Stimulated activated CD8-positive, alpha-beta memory T cell treated with anti-CD3 and anti-CD28 coated beads, Interleukin-2, amount 100 ng/mL, for 48 hours (primary cell): ENCODE results near the gene IMPG2.
"Not testable (repeated sequence)": the region's sequence is repeated elsewhere in the genome, so short reads cannot be mapped to it uniquely, and the experiment has no call there.

Source experiments
- DNase-seq, 2 donors: peaks; one replicate each; pipeline ENCODE4 v3.0.0-alpha.2; 2020; ENCODE audit warnings: low read depth in 2 of 2

IMPG2 gene

DNA sequence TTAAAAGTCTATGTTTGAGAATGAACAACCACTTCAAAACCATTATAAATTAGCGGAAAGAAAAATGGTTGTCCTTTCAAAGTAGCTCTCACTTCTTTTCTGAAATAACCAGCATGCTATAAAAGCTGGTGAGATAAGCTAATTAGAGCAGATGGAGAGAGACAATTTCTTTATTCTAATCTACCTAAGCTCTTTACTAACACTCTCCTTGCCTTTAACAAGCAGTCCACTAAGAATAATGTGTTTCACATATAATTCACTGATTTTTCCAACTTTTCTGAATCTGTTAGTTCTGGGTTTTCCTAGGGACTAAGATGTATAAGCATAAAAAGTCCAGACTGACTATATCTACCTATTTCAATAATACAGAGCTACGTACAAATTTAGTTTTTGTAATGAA is at the start of gene IMPG2:
Gene IMPG2 (minus strand): TSS at position 101 of the 400 bp plus-strand sequence. CDS start 203 bp downstream, outside the sequence.
- no peak for DNase-seq

DNA sequence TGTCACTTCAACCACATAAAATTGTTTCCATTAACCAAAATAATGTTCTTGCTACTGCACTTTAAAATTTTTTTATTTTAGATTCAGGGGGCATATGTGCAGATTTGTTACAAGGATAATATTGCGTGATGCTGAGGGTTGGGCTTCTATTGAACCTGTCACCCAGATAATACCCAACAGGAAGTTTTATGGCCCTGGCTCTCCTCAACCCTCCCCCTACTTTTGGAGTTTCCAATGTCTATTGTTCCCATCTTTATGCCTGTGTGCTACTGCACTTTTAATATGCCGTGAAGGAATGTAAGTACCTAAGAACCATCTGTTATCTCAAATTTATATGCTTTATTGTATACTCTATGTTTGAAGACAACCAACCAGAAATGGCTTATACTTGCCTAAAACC is 42.0 kb upstream of the IMPG2 start:
- no peak for DNase-seq

DNA sequence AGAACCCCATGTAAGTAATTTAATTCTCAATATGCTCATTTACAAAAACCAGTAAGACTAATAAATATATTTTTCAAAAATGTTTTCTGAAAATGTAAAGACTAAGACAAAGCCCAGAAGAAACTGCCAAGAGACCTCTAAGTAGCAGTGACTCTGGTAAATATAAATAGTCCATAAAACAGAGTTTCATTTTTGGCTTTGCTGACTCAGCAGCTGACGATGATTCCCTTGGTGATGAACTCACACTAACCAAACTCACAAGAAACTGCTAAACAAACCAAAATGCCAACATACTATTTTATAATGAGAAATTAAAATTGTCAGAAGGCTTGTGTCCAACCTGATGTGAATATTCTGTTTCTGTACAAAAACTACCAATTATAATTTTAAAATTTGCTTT is 31.5 kb upstream of the IMPG2 start:
- DNase-seq: no peak

DNA sequence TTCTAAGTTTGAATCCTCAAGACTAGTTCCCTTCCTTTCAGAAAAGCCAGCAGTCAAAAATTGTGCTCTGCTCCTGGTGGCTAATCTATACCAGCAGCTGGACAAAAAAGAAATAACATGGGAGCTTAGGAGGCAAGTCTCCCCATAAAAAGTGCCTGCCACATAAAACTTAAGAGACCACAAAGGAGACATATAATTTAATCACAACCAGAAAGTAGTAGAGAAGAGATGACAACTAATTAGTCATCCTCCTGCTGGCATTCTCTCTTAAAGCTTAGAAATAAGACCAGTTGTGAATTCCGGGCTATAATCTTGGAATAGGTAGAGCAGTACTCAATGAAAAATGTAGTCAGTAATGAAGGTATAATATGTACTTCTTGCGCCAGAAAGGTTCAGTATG is 20.2 kb upstream of the IMPG2 start:
- no peak for DNase-seq

DNA sequence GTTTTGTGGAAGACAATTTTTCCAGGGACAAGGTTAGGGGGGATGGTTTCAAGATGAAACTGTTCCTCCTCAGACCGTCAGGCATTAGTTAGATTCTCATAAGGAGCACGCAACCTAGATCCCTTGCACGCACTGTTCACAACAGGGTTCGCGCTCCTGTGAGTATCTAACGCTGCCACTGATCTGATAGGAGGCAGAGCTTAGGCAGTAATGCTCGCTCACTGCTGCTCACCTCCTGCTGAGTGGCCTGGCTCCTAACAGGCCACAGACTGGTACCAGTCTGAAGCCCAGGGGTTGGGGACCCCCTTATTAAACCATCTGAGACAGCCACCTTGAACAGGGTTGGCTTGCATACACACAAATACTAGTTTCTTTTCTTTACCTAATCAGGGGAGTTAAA is 13.5 kb upstream of the IMPG2 start:
- no peak for DNase-seq

DNA sequence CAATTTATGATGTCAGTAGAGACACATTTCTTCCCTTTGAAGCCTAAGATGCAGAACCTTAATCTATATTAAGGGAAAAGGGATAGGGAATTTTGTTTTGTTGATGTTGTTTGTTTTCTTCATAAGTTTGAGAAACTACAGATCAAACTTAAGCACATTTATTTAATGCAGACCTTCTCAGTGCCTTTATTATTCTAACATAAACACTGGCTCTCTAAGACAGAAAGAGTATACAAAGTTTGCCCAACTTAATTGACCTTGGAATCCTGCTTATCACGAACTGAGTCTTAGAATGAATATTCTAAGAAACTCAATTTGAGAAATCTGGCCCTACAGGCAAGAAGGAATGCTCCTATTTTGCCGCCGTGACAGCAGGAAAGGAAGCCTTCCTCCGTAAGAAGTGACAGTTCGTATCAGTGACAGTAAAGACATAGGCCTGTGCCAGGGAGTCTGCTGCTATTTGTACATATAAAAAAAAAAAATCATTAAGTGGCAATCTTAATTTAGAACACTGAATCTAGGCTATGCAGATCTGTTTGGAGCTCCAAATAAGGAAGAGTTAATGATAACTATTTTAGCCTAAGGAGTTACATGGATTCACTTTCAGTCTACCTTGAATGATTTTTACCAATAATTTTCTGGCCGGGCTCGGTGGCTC is 8.8 kb upstream of the IMPG2 start:
- DNase-seq: no peak

DNA sequence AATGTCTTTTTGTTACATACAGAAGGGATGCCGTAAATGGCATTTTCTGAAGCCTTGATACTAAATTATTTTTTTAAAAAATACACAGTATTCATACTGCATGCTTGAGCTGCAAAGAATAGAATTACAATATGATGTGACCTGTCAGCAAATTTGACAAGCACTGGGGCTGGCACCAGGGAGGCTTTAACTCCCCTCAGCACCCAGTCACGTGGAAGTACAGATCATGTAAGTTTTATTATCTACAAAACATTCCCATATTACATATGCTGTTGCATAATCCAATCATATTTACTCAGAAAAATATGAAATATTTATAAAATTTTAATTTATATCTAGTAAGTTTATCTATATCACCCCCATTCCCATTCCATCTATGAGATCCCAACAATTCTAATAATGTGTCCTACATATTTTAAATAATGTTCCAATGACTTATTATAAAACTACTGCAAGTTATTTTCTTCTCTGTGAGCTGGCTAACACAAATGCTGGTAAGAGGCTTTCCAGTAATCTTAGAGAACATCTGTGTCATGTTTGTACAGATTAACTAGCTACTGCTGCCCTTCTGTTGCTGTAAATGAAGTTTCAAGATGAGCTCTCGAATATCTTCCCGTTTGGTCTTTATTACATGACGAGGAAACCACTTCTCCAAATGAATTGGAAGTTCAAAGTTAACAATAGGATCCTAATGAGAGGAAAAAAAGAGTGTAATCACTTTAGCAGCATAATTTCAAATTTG is 5.2 kb upstream of the IMPG2 start:
- no peak for DNase-seq

DNA sequence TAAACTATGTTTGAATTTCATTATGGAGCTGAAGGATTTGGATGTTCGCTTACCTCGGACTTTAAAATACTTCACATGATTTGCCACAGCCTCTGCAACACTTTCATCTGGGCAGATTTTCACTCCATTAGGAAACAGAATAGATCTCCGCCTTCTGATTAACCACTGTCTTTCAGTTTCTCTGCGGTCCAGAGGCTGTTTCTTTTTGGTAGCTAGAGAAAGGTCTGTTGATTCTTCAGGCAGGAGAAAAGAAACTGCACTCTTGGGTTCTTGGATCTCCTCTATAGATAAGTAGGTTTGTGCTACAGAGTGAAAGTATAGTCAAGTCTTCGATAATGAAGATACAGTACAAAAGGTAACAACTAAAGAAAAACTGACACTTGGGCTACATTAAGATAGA is 844 bp downstream of the IMPG2 start:
- DNase-seq: no peak

DNA sequence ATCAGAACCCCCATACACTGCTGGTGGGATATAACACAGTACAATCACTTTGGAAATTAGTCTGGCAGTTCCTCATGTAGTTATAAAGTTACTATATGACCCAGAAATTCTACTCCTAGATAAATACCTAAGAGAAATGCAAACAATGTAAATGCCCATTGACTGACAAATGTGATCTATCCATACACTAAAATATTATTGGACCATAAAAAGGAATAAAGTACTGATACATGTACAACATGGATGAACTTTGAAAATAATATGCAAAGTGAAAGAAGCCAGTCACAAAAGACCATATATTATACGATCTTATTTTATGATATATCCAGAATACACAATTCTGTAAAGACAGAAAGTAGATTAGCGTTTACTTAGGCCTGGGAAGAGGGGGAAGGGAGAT is 7.8 kb downstream of the IMPG2 start:
- no peak for DNase-seq

DNA sequence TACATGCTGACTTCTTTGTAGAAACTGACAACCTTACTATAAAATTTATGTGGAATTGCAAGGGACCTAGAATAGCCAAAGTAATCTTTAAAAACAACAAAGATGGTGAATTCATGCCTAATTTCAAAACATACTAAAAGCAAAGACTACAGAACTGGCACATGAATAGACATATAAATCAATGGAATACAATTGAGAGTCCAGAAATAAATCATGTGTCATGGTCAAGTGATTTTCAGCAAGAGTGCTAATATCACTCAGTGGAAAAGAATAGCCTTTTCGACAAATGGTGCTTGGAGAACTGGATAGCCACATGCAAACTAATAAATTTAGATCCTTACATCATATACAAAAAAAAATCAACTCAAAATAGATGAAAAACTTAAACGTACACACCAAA is 8.7 kb downstream of the IMPG2 start:
- DNase-seq: no peak

DNA sequence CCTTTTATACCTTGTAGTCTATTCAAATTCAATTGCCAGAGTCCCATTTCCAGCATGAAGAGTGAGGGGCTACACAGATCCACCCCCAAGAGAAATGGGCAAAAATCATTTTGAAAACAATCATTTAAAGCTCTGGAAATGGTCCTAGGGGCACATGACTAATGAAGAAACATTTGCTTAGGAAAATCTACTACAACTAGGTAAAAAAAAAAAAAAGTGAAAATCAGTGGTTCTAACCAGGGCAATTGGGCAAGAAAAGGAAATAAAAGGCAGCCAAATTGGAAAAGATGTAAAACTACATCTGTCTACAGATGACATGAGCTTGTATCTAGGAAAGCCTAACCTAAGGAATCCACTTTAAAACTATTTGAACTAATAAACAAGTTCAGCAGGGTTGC is 9.4 kb downstream of the IMPG2 start:
- DNase-seq: no peak

DNA sequence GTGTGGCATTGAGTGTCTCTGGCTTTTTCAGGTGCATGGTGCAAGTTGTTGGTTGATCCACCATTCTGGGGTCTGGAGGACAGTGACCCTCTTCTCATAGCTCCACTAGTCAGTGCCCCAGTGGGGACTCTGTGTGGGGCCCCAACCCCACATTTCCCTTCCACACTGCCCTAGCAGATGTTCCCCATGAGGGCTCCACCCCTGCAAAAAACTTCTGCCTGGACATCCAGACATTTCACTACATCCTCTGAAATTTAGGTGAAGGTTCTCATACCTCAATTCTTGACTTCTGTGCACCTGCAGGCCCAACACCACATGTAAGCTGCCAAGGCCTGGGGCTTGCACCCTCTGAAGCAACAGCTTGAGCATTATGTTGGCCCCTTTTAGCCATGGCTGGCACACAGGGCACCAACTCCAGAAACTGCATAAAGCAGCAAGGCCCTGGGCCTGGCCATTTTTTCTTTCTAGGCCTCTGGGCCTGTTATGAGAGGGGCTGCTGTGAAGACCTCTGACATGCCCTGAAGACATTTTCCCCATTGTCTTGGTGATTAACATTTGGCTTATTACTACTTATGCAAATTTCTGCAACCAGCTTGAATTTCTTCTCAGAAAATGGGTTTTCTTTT is 12.1 kb downstream of the IMPG2 start:
- DNase-seq: not testable (repeated sequence)

DNA sequence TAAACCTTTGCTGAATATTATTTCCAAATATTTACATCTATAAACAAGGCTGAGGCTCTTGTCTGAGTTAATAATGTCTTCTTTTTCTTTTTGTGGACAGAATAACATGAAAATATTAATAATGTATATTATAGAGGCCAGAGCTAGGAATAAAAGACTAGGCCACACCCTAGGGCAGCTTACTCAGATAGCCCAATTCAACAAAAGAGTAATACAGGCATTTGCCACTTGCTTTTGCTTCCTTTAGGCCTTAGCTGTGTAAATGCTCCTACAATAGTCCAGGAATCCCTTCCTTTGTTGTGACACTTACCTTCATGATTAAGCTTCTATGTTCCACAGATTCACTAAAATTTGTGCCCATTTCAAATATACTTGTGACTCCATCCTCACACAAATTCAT is 16.5 kb downstream of the IMPG2 start:
- no peak for DNase-seq

DNA sequence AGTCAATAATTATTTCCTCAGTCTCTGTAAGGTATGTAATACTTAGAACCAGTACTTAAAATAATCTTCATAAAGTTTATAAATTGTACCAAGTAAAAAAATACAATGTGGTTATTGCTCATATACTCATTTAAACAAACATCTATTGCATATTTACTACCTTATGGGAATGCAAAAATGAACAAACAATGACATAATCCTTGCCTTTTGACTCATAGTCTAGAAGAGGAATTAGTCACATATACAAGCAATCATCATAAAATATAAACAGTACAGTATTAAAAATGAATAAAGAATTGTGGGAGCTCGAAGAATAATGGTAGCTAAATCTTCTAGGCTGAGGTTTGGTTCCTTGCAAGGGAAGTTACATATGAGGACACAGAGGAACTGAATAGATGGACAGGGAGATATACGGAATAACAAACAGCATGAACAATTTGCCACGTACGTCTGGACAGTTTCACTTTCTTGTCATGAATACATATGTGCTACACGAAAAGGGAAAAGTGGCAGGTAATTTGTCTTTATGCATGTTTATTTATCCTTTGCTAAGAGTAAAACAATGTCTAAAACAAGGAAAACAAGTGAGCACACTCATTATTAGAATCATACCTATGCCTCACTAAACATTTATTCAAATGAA is 17.2 kb downstream of the IMPG2 start:
- no peak for DNase-seq

DNA sequence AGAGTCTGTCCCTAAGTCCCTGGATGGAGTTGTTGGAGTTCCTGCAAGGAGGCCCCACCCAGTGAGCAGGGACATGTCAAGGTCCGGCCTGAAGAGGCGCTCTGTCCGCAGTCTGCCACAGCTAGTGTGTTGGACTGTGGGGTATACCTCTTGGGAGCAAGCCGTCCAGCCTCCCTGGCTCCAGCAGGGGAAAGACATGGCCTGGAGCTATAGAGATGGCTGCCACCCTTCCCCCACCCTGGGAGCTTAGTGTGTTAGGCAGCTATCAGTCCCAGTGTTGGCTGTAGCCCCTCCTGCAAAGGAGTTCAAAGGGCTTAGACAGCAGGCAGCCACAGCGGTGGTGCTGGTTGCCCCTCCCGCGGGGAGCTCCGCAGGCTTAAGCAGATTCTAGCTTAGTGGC is 20.3 kb downstream of the IMPG2 start:
- no peak for DNase-seq

DNA sequence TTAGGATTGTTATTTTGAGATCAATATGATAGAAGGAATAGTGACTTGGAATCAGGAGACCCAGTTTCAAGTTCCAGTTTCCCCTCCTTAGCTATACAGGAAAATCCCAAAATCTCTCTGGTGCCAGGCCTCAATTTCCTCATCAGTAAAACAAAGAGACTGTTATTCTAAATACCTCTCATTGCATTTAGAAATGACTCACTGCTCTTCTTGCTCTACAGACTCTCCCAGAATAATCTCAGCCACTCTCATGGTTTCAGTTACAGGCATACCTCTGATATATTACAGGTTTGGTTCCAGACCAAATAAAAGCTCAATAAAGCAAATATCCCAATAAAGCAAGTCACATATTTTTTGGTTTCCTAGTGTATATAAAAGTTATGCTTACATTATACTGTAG is 28.3 kb downstream of the IMPG2 start:
- DNase-seq: no peak

DNA sequence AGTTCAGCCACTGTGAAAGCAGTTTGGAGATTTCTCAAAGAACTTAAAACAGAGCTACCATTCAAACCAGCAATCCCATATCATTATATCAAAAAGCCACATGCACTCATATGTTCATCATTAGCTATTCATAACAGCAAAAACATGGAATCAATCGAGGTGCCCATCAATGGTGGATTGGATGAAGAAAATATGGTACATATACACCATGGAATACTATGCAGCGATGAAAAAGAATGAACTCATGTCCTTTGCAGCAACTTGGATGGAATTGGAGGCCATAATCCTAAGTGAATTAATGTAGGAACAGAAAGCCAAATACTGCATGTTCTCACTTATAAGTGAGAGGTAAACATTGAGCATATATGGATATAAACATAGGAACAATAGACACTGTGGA is 32.1 kb downstream of the IMPG2 start:
- no peak for DNase-seq

DNA sequence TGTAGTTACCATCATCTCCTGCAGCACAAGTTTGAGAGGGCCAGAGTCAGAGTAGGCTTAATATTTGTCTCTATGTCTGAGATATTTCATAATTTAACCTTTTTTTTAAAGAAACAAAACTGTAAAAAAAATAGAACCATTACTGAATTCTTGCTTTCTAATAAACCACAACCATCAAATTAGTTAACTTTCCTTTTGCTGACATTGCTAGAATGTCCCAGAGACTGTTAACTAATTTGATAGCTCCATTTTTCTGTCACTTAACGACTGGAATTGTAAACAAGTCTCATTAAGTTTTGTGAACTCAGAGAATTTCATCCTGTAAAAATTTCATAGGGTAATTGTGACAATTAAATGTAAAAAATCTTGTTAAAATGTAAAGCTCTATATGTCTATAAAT is 35.6 kb downstream of the IMPG2 start:
- DNase-seq: no peak

DNA sequence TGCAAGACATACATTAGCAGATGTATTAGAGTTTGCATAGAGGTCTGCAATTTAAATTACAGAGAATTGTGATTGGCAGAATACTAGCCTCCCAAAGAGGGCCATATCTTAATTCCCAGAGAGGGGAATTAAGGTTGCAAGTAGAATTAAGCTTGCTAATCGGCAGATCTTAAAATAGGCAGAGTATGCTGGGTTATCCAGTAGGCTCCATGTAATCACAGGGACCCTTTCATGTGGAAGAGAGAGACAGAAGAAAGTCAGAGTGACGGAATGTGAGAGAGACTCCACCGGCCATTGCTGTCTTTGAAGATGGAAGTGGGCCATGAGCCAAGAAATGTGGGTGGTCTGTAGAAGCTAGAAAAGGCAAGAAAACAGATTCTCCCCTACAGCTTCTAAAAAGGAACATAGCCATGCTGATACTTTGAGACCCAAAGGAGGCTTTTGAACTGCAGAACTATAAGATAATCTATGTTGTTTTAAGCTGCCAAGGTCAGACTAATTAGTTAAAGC is 38.8 kb downstream of the IMPG2 start:
- no peak for DNase-seq

DNA sequence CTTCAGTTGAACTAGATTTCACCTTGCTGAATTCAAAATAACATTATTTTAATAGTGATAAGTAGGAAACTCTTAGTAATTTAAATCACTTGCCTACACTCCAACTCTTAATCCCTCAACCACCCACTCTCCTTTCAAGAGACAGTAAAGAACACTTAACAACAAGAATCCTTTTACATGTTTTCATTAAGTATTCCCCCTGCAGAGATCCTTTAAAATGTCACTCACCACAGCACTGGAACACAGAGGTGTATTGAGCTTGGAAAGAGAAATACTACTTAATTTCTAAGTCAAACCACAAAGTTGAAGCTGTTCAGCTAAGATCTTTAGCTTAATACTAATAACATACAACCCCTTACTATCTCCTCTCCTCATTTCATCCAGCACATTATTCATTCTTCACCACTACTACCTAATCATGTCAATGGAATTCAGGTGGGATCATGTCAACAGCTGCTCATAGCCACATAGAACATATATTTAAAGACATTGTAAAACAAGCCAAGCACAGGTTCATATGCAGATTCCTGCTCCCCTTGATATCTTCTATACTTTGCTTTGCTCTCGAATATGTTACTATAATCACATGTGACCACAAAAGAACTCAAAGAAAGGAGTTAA is 40.5 kb downstream of the IMPG2 start:
- no peak for DNase-seq

DNA sequence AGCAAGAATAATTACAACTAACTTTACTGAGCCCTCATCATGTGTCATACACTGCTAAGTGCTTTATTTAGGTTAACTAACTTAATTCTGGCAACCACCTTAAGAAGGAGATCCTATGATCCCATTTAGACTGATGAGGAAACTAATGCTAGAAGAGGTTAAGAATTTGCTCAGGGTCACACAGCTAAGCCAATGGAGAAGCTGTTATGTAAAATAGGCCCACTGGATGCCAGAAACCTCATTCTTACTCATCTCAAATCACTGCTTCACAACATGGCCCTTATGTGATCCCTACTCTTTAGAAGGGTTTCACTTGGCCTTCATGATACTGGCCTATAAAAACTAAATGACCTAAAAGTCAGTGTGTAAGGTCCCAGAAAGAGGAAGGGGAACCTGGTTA is 41.2 kb downstream of the IMPG2 start:
- no peak for DNase-seq

DNA sequence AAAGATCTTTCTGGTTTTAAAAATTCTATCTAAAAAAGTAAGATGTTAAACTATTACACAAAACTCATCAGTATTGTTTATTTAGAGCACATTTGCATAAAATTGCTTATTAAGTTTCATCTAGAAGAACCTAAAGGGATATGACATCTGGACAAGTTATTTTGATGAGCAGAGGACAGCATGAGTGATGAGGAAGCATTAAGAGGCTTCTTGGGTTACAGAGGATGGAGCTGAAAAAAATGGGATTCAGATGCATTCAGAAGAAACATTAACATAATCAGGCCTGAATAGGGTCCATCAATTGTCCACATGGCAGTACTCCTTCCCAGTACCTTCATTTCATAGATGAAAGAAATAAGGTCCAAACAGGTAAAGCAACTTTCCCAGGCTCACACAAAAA is 41.6 kb downstream of the IMPG2 start:
- DNase-seq: no peak
